GM03348 (cell line): ENCODE data around the gene PCBP4.
"Not testable (repeated sequence)": the region's sequence is repeated elsewhere in the genome, so short reads cannot be mapped to it uniquely, and the experiment has no call there.

ENCODE experiments used
- DNase-seq: peaks from one replicate; pipeline ENCODE4 v3.0.0; 2012; ENCODE audit warnings: low spot score

Gene PCBP4

GRCh38 chr3:51938780-51939425 is 28.4 kb downstream of the PCBP4 start:
- DNase-seq: no peak

DNA sequence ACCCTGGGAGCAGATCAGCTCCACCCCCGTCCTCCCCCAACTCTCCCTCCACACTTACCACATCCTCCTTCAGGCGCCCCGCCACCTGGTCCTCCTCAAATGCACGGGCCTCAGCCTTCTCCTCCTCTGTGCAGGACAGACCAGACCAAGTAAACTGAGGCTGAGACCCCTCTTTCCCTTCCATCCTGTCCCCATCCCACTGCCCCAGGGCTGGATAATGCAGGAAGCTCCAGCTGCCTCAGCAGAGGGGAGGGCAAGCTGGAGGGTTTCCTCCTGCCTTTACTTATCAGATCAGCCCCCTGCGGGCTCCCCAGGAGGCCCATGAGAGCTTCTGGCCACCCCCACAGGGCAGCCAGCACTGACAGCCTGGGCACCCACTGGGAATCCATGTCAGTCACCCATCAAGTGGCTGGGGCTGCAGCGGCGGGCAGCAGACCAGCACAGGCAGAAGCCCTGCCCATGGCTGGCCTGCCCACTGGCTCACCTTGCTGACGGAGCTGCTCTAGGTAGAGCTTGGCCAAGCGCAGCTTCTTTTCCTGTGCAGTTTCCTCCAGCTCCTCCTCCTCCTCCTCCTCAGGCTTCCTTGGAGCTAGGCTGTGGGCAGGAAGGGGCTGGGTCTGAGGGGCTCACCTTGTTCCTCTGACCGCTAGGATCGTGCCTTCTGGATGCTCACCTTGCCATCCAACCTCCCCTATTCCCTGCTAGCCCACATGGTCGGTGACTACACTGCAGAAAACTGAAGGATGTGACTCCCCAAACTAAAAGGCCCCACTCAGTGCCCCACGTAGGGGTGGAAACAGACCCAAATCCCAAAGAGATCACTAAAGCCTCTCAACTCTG is 29.4 kb downstream of the PCBP4 start:
- DNase-seq: no peak

GRCh38 chr3:51937014-51937413 is 30.2 kb downstream of the PCBP4 start:
- DNase-seq: no peak

DNA sequence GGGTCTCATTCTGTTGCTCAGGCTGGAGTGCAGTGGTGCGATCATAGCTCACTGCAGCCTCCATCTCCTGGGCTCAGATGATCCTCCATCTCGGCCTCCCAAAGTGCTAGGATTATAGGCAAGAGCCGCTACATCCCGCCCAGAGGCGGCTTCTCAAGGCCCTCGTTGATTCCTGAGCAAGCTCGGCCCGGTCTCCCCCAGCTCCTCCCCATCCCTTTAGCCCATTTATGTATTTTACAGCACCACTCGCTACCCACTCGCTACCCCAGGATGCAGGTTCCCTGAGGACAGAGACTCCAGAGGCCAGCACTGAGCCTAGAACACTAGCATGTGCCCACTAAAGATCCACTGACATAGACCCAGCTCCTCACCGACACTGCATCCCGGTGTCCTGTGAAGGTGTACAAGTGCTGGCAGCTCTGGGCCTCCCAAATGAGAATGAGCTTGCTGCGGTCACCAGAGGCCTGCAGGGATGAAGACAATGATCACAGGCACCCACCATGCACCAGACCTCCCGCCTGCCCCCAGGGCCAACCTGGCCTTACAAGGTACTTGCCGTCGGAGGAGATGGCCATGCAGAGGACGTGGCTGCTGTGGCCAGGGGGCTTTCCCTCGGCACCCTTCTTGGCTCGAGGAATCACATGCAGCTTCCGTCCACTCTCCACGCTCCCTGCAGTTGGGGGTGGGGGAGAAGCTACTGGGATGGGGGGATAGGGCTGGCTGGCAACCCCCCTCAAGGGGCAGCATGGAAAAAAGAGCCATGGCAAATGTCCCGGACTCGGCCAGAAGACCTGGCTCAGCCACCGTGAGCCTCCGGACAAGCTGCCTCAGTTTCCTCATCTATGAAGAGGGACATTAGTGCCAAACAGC is 31.1 kb downstream of the PCBP4 start:
- DNase-seq: no peak

- DNase-seq: no peak
These were observed 32.0 kb downstream of the PCBP4 start for GRCh38 chr3:51934991-51935885.

GRCh38 chr3:51934139-51934850 is 33.0 kb downstream of the PCBP4 start:
- no peak for DNase-seq

GRCh38 chr3:51933471-51934138 is 33.6 kb downstream of the PCBP4 start:
- no peak for DNase-seq

GRCh38 chr3:51932471-51933370 is 34.5 kb downstream of the PCBP4 start:
- DNase-seq: no peak

DNA sequence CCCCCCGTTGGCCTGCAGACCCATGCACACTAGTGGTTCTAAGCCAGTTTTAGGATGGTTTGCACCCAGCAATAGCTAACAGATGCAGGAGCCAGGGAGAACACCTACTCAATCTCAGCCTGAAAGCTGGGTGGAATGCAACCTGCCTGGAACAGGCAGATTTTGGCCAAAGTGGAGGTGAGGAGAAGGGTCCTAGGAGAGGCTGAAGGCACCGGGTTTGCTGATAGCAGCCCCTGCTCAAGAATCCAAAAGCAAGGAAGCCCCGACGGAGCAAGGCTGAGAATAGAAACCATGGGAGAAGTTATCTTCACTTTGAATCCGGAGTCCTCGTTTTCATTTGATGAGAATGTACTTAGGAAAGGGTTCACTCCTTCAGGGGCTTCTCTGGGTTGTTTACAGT is 35.5 kb downstream of the PCBP4 start:
- DNase-seq: no peak

- no peak for DNase-seq
These were observed 36.8 kb downstream of the PCBP4 start for GRCh38 chr3:51930439-51930838.

GRCh38 chr3:51929420-51930003 is 37.7 kb downstream of the PCBP4 start:
- DNase-seq: peak; percentile 24

DNA sequence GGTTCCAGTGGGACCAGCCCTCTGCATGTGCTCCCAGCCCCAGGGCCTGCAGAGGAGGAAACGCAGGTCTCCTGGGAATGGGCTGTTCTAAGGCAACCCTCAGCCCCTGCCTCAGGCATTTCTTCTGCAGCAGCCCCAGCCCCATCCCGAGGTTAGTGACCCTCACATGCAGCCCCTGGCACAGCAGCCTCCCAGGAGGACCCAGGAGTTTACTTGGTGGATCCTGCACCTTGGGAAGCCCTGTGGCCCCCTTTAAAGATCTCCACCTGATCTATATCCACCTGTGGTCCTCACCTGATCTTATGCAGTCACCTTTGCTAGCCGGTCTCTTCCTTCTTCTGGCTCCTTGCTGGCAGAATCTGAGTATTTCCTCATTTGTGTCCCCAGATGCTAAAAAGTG is 38.3 kb downstream of the PCBP4 start:
- DNase-seq: not testable (repeated sequence)

DNA sequence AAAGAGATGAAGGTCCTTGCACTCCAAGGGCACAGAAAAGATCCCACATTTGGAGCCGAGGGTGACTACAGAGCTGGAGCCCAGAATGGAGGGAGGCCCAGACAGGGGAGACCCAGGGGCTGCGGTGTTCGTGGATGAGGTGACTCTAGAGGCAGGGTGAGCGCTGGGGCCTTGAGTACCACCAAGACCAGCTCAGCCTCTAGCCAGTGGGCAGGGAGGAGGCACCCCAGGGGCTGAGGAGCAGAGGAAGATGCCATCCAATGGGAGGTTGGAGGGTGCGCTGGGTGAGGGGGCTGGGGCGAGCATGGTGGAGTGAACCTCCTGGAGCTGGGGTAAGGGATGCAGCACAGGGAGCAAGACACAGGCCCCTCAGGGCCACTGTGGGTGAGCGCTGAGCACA is 38.8 kb downstream of the PCBP4 start:
- DNase-seq: no peak

DNA sequence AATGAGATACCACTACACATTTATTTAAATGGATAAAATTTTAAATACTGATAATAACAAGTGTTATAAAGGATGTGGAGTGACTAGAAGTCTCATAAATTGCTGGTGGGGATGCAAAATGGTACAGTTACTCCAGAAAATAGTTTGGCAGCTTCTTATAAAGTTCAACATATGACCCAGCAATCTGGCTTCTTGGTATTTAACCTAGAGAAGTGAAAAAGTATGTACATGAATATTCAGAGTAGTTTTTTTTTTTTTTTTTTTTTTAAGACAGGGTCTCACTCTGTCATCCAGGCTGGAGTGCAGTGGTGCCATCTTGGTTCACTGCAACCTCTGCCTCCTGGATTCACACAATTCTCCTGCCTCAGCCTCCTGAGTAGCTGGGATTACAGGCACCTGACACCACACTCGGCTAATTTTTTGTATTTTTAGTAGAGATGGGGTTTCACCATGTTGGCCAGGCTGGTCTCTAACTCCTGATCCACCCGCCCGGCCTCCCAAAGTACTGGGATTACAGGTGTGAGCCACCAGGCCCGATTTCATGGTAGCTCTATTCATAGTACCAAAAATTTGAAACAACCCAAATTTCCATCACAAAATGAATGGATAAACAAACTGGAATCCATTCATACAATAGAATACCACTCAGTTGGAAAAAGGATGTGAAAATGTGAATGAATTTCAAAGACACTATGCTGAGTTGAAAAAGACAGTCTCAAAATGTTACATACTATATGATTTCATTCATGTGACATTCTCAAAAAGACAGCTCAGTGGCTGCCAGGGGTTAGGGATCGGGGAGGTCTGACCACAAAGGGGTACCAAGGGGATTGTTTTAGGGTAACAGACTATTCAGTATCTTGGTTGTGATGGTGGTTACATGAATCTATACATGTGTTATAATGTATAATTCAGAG is 39.9 kb downstream of the PCBP4 start:
- DNase-seq: no peak

DNA sequence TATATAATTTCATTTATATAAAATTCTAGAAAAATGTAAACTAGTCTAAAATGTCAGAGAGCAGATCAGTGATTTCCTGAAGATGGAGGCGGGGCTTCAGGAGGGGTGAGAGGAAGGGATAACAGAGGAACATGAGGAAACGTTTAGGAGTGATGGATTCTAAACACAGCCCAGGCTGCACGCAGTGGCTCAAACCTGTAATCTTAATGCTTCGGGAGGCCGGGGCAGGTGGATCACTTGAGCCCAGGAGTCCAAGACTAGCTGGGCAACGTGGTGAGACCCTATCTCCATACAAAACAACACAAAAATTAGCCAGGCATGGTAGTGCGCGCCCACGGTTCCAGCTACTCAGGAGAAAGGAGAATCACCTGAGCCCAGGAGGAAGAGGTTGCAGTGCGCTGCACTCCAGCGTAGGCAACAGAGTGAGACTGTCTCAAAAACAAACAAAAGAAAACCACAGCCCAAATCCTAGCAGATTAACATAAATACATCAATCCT is 46.1 kb downstream of the PCBP4 start:
- no peak for DNase-seq

GRCh38 chr3:51916418-51916817 is 50.8 kb downstream of the PCBP4 start:
- no peak for DNase-seq

GRCh38 chr3:51908026-51908425 is 59.2 kb downstream of the PCBP4 start:
- DNase-seq: no peak
